ENCODE results near the gene ABHD16A. TPM values are rescaled to one million over a fixed set of nuclear protein-coding genes. Genes with fewer than 3 reads are reported as not detected.
A peak's percentile ranks its signal among the peaks of the same experiment; 100 is the strongest.
"Not testable (repeated sequence)": the region's sequence is repeated elsewhere in the genome, so short reads cannot be mapped to it uniquely, and the experiment has no call there.

The ABHD16A gene
- total RNA-seq, 1 donor from 2014 or later = 28.3 TPM

- no peak for ATAC-seq
Observed at GRCh38 chr6:31713991-31714684, 11.0 kb upstream of the ABHD16A start.

DNA sequence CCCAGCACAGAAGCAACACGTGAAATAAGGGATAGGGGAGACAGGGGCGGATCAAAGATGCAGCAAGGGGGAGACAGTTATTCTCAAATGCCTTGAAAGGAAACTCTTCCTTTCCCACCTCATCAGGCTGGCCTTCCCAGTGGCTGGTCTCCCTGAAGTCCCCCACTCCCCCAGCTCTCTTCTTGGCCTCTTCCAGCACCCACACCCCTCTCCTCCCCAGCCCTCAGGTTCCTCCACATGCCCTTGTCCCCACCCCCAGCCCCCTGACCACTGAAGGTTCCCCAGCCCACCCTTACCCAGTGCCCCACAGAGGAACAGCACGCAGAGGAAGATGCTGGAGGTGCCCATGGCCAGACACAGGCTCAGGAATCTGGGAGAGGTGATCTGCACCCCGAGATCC is 10.3 kb upstream of the ABHD16A start:
- no peak for ATAC-seq

- peak; percentile 81 for ATAC-seq
Observed at GRCh38 chr6:31712296-31712695, 9.2 kb upstream of the ABHD16A start.

GRCh38 chr6:31711233-31711632 is 8.1 kb upstream of the ABHD16A start:
- peak; percentile 84 for ATAC-seq

GRCh38 chr6:31710523-31711219 is 7.5 kb upstream of the ABHD16A start:
- no peak for ATAC-seq

DNA sequence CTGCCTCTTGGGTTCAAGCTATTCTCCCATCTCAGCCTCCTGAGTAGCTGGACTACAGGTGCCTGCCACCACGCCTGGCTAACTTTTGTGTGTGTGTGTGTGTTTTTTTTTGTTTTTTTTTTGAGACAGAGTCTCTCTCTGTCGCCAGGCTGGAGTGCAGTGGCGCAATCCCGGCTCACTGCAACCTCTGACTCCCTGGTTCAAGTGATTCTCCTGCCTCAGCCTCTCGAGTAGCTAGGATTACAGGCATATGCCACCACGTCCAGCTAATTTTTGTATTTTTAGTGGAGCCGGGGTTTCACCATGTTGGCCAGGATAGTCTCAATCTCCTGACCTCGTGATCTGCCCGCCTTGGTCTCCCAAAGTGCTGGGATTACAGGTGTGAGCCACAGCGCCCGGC is 6.0 kb upstream of the ABHD16A start:
- ATAC-seq = not testable (repeated sequence)

DNA sequence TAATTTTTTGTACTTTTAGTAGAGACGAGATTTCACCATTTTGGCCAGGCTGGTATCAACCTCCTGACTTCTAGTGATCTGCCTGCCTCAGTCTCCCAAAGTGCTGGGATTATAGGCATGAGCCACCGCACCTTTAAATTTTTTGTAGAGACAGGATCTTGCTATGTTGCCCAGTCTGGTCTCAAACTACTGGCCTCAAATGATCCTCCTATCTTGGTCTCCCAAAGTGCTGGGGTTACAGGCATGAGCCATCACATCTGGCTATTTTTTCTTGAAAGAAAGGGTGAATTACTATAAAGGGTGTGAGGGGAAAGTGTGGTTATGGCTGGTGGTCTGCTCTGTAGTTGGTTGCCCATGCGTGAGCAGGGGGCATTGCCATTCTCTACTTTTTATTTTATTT is 5.1 kb upstream of the ABHD16A start:
- no peak for ATAC-seq

DNA sequence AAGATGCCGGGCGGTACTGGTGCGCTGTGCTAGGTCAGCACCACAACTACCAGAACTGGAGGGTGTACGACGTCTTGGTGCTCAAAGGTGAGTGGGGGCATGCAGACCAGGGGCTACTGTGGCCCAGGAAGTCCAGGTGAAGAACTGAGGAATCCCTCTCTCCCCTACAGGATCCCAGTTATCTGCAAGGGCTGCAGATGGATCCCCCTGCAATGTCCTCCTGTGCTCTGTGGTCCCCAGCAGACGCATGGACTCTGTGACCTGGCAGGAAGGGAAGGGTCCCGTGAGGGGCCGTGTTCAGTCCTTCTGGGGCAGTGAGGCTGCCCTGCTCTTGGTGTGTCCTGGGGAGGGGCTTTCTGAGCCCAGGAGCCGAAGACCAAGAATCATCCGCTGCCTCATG is 4.6 kb upstream of the ABHD16A start:
- no peak for ATAC-seq

- no peak for ATAC-seq
Observed at GRCh38 chr6:31706599-31706998, 3.5 kb upstream of the ABHD16A start, which contains the start of gene LY6G6F. Gene LY6G6F (plus strand): TSS chr6:31706866. CDS start chr6:31706907, 41 bp downstream.

DNA sequence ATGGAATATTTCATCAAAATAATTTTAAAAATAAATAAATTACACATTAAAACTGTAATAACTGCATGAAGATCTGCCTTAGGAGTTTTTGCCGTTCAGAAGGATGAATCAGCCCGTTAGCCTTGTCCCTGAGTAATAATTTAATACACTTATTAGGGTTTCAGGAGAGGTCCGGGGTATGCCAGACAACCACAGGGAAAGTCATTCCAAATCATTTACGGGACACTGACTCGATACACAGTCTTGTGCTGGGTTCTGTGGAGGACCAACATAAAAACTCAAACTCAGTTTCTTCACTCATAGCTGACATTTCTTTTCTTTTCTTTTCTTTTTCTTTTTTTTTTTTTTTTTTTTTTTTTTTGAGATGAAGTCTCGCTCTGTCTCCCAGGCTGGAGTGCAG is 2.8 kb upstream of the ABHD16A start:
- ATAC-seq = no peak

GRCh38 chr6:31702405-31702818 is 712 bp downstream of the ABHD16A start:
- peak; percentile 3 for ATAC-seq

DNA sequence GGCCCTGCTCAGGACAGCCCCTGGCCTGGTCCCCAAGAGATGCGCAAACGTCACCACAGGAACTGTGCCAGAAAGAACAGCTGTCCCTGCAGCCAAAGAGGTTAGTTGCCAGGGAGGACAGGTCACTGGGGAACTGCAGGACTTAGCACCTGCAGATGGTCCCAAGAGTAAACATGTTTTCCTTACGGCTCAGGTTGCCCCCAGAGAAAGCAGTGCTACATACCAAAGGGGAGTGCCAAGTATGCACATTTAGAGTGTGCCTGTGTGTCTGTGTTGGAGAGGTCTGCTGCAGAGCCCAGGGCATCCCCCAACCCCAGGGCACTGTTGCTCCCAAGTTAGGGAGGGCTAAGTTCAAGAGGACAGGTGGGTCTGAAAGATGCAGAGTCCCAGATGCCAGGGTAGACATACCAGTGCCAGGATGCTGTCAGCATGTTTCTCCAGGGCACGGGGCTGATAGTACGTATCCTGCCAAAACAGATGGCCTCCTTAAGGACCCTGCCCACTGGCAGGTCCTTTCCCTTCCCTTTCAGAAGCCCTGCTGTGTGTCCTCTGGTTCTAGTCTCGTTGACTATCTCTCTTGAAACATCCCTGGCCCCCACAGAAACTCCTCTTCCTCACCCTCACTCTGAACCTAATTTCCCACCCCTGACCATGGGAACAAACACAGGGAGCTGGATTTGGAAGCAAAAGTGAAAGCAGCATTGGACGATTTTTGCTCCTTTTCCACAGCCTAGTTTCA is 1.3 kb downstream of the ABHD16A start:
- no peak for ATAC-seq

- ATAC-seq = no peak
Observed at GRCh38 chr6:31700740-31701401, 2.3 kb downstream of the ABHD16A start.

DNA sequence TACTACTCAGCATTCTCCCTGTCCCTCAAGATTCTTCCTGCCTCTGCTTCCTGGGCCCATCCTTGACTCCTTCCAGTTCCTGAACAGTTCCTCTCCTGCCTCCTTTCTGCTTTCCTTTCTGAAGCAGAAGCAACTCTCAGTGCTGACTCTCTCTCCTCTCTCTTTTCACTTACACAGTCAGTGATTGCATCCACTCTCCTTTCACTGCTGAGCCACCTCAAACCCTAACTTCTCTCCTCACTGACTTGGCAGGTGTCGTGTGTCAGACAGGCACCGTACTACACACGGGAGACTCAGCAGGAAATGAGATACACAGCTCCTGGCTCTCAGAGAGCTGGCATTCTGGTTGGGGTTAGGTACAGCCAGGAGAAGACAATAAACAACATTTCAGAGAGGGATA is 5.6 kb downstream of the ABHD16A start:
- peak; percentile 22 for ATAC-seq

DNA sequence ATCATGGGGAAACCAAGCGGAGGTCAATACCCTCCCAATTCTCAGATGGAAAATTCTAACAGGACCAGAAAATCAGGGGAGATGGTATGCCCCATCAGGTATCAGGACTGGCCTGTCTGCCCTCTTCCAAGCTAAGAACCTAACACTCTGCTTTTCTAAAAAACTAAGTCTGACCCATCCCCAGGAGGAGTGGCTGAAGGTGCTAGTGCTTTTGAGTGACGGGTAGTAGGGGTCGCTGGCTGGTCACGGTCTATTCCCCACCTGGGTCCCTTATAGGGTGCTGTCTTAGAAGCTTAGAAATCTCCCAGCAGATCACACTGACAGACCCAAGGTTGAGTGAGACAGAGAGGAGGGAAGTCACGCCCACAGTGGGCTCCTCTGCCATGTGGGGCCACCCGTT is 9.6 kb downstream of the ABHD16A start:
- no peak for ATAC-seq

- ATAC-seq = no peak
Observed at GRCh38 chr6:31692886-31693285, 10.2 kb downstream of the ABHD16A start.

DNA sequence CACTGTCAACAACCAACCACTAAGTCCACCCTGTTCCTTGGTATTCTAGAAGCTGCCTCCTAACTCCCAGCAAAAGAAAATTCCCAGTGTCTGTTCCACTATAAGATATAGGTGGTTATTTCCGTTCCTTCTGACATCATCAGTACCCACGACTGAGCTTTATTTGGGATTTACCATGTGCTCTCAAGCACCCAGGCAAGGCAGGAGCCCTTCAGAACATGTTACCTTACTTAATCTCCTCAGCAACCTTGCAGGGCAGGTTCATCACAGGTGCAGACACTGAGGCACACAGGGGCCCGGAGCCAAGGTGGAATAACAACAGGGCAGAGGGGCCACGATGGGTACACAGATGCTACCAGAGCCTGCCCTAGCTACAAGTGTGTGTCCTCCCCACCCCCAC is 10.8 kb downstream of the ABHD16A start:
- ATAC-seq = no peak

DNA sequence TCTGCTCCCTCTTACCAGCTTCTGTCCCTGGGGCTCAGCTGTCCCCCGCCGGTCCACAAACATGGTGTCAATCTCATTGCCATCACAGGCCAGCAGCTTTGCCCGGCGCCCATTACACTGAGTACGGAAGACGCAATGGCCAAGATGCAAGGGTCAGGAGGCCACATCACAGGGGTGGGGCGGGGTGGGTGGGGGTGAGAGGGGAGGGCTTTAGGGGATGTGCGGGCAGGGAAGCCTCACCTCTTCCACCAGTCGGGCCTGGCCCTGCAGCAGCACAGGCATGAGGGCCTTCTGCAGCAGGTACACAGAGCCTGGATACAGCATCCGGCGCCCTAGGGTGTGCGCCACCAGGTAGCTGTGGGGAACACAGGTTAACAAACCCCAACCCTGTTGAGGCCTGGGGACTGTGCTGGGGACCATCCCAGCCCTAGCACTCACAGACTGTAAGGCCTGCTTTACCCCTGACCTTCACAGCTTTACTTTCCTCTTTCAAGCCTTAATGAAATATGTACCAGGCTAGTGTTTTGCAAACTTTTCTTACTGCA is 11.5 kb downstream of the ABHD16A start:
- no peak for ATAC-seq

DNA sequence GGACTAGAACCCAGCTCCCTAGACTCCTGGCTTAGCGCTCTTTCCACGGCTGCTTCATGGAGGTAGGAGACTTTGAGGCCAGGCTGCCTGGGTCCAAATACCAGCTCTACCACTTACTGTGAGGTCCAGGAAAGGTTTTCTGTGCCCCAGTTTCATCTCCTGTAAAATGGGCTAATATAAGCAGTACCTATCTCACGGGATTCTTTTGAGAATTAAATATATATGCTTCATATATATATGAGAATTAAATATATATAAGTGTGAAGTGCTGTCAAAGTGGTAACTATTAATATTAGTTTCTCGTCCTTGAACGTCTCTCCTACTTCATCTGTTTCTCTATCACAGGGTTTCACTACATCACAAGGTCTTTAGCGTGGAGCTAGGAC is 12.1 kb downstream of the ABHD16A start:
- no peak for ATAC-seq

GRCh38 chr6:31690231-31691077 is 12.7 kb downstream of the ABHD16A start:
- no peak for ATAC-seq

- ATAC-seq = no peak
Observed at GRCh38 chr6:31689249-31690110, 13.6 kb downstream of the ABHD16A start.

Measured in esophagus mucosa (tissue), 1 donor.